HepG2 (cell line): Measurements from ENCODE around the gene NPPB. TPM values are rescaled to one million over a fixed set of nuclear protein-coding genes. Genes with fewer than 3 reads are reported as not detected.

Experiments used
- BRF2 ChIP-seq: sonication (generic); formaldehyde crosslinking; IDR thresholded peaks from 2 replicates; pipeline ENCODE4 v1.8.1; 2022; ENCODE audit warnings: mild to moderate bottlenecking, missing genetic modification reagents
- CAMTA2 ChIP-seq: sonication (generic); formaldehyde crosslinking; IDR thresholded peaks from 2 replicates; pipeline ENCODE4 v1.4.0; 2020; ENCODE audit warnings: mild to moderate bottlenecking, missing genetic modification reagents, borderline replicate concordance
- CENPBD1 ChIP-seq: sonication (generic); formaldehyde crosslinking; IDR thresholded peaks from 2 replicates; pipeline ENCODE4 v1.8.0; 2022; ENCODE audit warnings: missing genetic modification reagents, low read depth, mild to moderate bottlenecking, borderline replicate concordance
- ELF4 ChIP-seq: sonication (generic); formaldehyde crosslinking; IDR thresholded peaks from 2 replicates; pipeline ENCODE4 v1.5.0; 2020; ENCODE audit warnings: missing genetic modification reagents, mild to moderate bottlenecking, moderate library complexity, borderline replicate concordance
- EZH2 ChIP-seq: conservative IDR thresholded peaks from 2 replicates; pipeline ENCODE4 v1.6.1; 2012; ENCODE audit warnings: mild to moderate bottlenecking, low read depth, low read length, moderate library complexity
- JUN ChIP-seq: sonication (generic); formaldehyde crosslinking; IDR thresholded peaks from 2 replicates; pipeline ENCODE4 v1.4.0; 2020; ENCODE audit warnings: mild to moderate bottlenecking, missing genetic modification reagents
- LCORL ChIP-seq, 2 experiments: fragments of 450-650 bp in 1 of 2; sonication (generic) in 1 of 2; formaldehyde crosslinking in 1 of 2; IDR thresholded peaks; 2 replicates each; pipeline versions ENCODE4 v1.5.0 to v1.6.1; 2017 to 2020; ENCODE audit warnings: antibody characterized with exemption in 1 of 2, missing genetic modification reagents in 1 of 2
- MEF2D ChIP-seq: sonication (generic); formaldehyde crosslinking; IDR thresholded peaks from 2 replicates; pipeline ENCODE4 v1.5.1; 2020; ENCODE audit warnings: mild to moderate bottlenecking, missing genetic modification reagents
- MIER2 ChIP-seq: IDR thresholded peaks from 2 replicates; pipeline ENCODE4 v1.6.1; 2016; ENCODE audit warnings: missing biosample characterization, missing genetic modification reagents
- SATB2 ChIP-seq: sonication (generic); formaldehyde crosslinking; IDR thresholded peaks from 2 replicates; pipeline ENCODE4 v1.5.0; 2020; ENCODE audit warnings: missing genetic modification reagents
- TGIF2 ChIP-seq: IDR thresholded peaks from 2 replicates; pipeline ENCODE4 v1.6.1; 2016; ENCODE audit warnings: control low read depth, missing compliant biosample characterization
- TIGD3 ChIP-seq: sonication (generic); formaldehyde crosslinking; IDR thresholded peaks from 2 replicates; pipeline ENCODE4 v1.5.1; 2020; ENCODE audit warnings: mild to moderate bottlenecking, missing genetic modification reagents, borderline replicate concordance
- TP53 ChIP-seq: sonication (generic); formaldehyde crosslinking; conservative IDR thresholded peaks from 2 replicates; pipeline ENCODE4 v1.4.0; 2020; ENCODE audit warnings: missing genetic modification reagents
- WIZ ChIP-seq: sonication (generic); formaldehyde crosslinking; IDR thresholded peaks from 2 replicates; pipeline ENCODE4 v1.5.1; 2020; ENCODE audit warnings: mild to moderate bottlenecking, missing genetic modification reagents
- ZC3H4 ChIP-seq: sonication (generic); formaldehyde crosslinking; IDR thresholded peaks from 2 replicates; pipeline ENCODE4 v1.4.0; 2020; ENCODE audit warnings: missing genetic modification reagents, borderline replicate concordance
- ZFP90 ChIP-seq: sonication (generic); formaldehyde crosslinking; IDR thresholded peaks from 2 replicates; pipeline ENCODE4 v1.8.0; 2022; ENCODE audit warnings: missing genetic modification reagents, mild to moderate bottlenecking, inconsistent platforms, borderline replicate concordance
- ZFX ChIP-seq: sonication (generic); formaldehyde crosslinking; IDR thresholded peaks from 2 replicates; pipeline ENCODE4 v1.4.0; 2020; ENCODE audit warnings: mild to moderate bottlenecking, low read depth, missing genetic modification reagents, moderate library complexity
- ZNF3 ChIP-seq: IDR thresholded peaks from 2 replicates; pipeline ENCODE4 v1.7.0; 2017; ENCODE audit warnings: inconsistent platforms
- ZNF343 ChIP-seq: sonication (generic); formaldehyde crosslinking; IDR thresholded peaks from 2 replicates; pipeline ENCODE4 v1.4.0; 2020; ENCODE audit warnings: mild to moderate bottlenecking, missing genetic modification reagents
- ZNF446 ChIP-seq: sonication (generic); formaldehyde crosslinking; IDR thresholded peaks from 2 replicates; pipeline ENCODE4 v1.5.0; 2020; ENCODE audit warnings: mild to moderate bottlenecking, missing genetic modification reagents
- ZNF879 ChIP-seq: sonication (generic); formaldehyde crosslinking; IDR thresholded peaks from 2 replicates; pipeline ENCODE4 v1.8.1; 2023; ENCODE audit warnings: missing genetic modification reagents
- ZSCAN25 ChIP-seq: sonication (generic); formaldehyde crosslinking; IDR thresholded peaks from 2 replicates; pipeline ENCODE4 v1.8.0; 2022; ENCODE audit warnings: mild to moderate bottlenecking, missing genetic modification reagents
- polyA plus RNA-seq, 8 experiments: library from polyadenylated mRNA; depleted of rRNA in 3 of 8; stranded (reverse) in 7 of 8; unstranded in 1 of 8; fragments of >200 nt; fragmentation: Illumina TruSeq in 4 of 8; extraction: Trizol in 4 of 8; gene quantifications; 2 replicates each; pipeline versions ENCODE4 v1.2.1 to v1.2.3, GENCODE V29; 2011 to 2016; ENCODE audit warnings: low read depth in 4 of 8, missing spikeins in 1 of 8, mixed read lengths in 1 of 8; ENCODE audit not compliant: insufficient read depth in 1 of 8
- total RNA-seq, 5 experiments: library from RNA; depleted of rRNA; stranded (reverse); fragments of >200 nt; fragmentation: Illumina TruSeq; extraction: Trizol; gene quantifications; 2 replicates each; pipeline ENCODE4 v1.2.3, GENCODE V29; 2016; ENCODE audit warnings: low read depth in 1 of 5
- TF ChIP-seq, protein P1 (sequence below): sonication (generic); formaldehyde crosslinking; IDR thresholded peaks from 2 replicates; pipeline ENCODE4 v1.4.0; 2020; ENCODE audit warnings: missing genetic modification reagents, borderline replicate concordance
- TF ChIP-seq, protein P2 (sequence below): IDR thresholded peaks from 2 replicates; pipeline ENCODE4 v1.6.1; 2016; ENCODE audit warnings: mild to moderate bottlenecking, missing biosample characterization, missing genetic modification reagents
- TF ChIP-seq, protein P3 (sequence below): sonication (generic); formaldehyde crosslinking; IDR thresholded peaks from 2 replicates; pipeline ENCODE4 v1.5.0; 2020; ENCODE audit warnings: missing genetic modification reagents, mild to moderate bottlenecking, borderline replicate concordance

NPPB gene
- total and polyA plus RNA-seq, 2 of the 13 experiments (the other 11 are each of a cell fraction or from before 2014, with no cell fraction given): 1.9 TPM; not detected in 1

GRCh38 chr1:11898831-11899467, 40.2 kb upstream of the NPPB start (continued):
- TF ChIP-seq BRF2 (CRISPR knock-in tag) (no peak), CAMTA2 (CRISPR knock-in tag) (no peak), ZNF446 (CRISPR knock-in tag) (no peak), ZNF3 (CRISPR knock-in tag) (no peak), MEF2D (CRISPR knock-in tag) (no peak), TP53 (CRISPR knock-in tag) (no peak), TIGD3 (CRISPR knock-in tag) (no peak), SATB2 (CRISPR knock-in tag) (no peak), TGIF2 (CRISPR knock-in tag) (no peak), MIER2 (peak; percentile 94), ZNF879 (CRISPR knock-in tag) (no peak), JUN (CRISPR knock-in tag) (no peak), ZNF343 (CRISPR knock-in tag) (no peak), EZH2 (no peak), LCORL (IDR thresholded peaks at IDR 0.05) (no peak), LCORL (CRISPR knock-in tag; IDR thresholded peaks at IDR 0.05) (no peak), ZSCAN25 (CRISPR knock-in tag) (no peak), ZC3H4 (CRISPR knock-in tag) (no peak), ELF4 (no peak), ZFX (CRISPR knock-in tag) (no peak), CENPBD1 (no peak), WIZ (CRISPR knock-in tag) (no peak; the same call in 1 of the 2 replicates), ZFP90 (CRISPR knock-in tag) (no peak)
- TF ChIP-seq, protein P1, sequence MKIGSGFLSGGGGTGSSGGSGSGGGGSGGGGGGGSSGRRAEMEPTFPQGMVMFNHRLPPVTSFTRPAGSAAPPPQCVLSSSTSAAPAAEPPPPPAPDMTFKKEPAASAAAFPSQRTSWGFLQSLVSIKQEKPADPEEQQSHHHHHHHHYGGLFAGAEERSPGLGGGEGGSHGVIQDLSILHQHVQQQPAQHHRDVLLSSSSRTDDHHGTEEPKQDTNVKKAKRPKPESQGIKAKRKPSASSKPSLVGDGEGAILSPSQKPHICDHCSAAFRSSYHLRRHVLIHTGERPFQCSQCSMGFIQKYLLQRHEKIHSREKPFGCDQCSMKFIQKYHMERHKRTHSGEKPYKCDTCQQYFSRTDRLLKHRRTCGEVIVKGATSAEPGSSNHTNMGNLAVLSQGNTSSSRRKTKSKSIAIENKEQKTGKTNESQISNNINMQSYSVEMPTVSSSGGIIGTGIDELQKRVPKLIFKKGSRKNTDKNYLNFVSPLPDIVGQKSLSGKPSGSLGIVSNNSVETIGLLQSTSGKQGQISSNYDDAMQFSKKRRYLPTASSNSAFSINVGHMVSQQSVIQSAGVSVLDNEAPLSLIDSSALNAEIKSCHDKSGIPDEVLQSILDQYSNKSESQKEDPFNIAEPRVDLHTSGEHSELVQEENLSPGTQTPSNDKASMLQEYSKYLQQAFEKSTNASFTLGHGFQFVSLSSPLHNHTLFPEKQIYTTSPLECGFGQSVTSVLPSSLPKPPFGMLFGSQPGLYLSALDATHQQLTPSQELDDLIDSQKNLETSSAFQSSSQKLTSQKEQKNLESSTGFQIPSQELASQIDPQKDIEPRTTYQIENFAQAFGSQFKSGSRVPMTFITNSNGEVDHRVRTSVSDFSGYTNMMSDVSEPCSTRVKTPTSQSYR (CRISPR knock-in tag): no peak
- TF ChIP-seq, protein P2, sequence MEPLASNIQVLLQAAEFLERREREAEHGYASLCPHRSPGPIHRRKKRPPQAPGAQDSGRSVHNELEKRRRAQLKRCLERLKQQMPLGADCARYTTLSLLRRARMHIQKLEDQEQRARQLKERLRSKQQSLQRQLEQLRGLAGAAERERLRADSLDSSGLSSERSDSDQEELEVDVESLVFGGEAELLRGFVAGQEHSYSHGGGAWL: peak; percentile 50; the same call in 1 of the 2 replicates
- TF ChIP-seq, protein P3, sequence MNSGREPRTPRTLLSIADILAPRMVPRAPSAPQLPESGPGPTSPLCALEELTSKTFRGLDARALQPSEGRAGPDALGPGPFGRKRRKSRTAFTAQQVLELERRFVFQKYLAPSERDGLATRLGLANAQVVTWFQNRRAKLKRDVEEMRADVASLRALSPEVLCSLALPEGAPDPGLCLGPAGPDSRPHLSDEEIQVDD (CRISPR knock-in tag): 0 out of 2 replicates have a peak, but pooled peaks have one; percentile 43
